ENCODE data around the gene EIF4E2.

Gene EIF4E2, protein sequence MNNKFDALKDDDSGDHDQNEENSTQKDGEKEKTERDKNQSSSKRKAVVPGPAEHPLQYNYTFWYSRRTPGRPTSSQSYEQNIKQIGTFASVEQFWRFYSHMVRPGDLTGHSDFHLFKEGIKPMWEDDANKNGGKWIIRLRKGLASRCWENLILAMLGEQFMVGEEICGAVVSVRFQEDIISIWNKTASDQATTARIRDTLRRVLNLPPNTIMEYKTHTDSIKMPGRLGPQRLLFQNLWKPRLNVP

DNA sequence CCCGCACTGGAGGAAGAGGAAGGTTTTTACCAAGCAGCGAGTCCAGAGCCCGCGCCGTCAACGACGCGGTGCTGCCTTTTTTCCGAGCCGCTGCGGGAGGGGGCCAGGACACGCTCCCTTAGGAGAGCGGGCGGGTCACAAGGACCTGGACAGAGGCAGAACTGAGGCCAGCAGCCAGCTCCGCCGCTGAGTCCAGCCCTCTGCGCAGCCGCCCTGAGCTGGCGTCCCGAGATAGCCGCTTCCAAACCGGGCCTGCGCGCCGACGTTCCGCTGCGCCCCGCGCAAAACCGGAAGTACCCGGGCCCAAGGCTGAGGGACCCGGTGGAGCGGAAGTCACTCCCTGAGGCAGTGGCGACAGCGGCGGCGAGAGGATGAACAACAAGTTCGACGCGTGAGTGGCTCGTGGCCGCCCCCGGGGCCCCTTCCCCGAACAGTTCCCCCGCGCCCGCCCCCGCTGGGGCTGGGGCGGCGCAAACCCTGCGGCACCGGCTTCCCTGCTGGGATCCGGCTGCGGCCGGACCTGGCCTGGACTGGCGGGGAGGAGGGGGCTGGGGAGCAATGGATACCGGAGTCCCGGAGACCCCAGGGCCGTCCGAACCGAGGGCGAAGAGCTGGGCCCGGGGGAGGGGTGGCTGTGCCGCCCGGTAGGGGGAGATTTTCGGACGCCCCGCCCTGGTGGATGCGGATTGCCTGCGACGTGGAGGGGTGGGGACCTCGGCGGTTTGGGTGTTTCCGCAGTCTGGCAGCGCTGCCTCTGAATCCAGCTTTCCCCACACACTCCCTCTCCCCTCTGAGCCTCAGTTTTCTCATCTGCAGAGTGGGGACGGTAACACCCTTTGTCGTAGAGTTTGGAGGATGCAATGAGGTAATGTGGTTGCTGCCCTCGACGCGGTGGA is at the start of gene EIF4E2, which contains the start of gene TIGD1:
TSS of gene EIF4E2 (plus strand) at position 336 of the 896 bp plus-strand sequence. CDS start at position 372, 36 bp downstream.
TSS of gene TIGD1 (minus strand) at position 204 of the 896 bp plus-strand sequence. CDS start 675 bp downstream, outside the sequence.
- peak; percentile 91 for DNase-seq

DNA sequence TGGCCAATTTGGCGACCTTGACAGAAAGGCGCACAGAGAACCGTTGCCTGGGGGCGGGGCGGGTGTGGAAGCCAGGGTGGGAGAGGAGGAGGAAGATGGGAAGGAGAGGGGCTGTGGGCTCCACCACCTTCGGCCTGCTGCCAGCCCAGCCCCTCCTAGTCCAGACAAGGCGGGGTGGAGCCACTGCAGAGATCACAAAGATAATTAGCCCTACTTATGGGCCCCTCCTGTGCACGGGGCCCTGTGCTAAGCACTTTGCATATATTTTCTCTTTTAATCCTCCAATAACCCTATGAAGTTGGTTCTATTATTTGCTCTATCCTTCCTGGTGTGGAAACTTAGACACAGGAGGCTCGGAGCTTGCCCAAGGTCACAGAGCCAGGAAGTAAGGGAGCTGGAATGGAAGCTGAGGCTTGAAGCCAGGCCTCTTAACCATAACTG is 49.1 kb upstream of the EIF4E2 start:
- no peak for DNase-seq

DNA sequence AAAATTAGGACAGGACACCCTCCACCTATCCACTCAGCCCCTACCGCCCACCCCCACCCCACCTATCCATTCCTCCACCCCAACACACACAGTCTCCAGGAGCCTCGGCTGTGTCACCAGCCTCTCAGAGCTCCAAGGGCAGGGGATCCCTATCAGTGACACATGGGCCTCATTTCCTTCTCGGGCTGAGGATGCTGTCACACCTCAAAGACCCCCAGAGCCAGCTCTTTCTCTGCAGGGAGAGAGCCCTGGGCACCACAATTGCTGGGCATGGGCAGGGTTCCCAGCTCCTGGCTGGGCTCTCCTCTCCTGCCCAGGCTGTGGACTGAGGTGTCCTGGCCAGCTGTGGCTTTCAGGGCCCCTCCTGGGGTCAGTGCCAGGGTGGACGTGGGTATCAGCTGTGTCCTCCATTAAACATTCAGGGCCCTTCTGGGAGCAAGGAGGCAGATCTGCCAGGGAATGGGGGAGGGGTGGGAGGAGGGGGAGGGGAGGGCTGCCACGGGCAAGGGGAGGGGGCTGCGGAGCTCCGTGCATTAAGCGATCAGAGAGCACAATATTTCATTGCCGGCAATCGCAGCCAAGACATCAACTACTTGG is 48.6 kb upstream of the EIF4E2 start:
- DNase-seq: no peak

DNA sequence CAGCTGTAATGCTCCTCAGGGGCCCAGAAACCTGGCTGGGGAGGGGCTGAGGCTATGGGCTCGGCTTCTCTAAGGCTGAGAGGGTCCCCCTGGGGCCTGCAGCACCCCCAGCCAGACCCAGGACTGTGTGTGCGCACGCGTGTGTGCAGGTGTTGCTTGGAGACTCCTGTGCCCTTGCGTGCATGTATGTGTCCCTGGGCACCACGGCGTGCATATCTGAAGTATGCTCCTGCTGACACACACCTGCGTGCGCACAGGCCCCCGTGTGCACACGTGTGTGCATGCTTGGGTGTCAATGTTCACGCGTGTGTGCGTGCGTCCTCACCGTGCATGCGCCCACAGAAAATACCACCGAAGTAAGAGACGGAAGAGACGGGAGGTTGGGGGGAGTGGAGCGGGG is 48.0 kb upstream of the EIF4E2 start:
- DNase-seq: peak; percentile 44

DNA sequence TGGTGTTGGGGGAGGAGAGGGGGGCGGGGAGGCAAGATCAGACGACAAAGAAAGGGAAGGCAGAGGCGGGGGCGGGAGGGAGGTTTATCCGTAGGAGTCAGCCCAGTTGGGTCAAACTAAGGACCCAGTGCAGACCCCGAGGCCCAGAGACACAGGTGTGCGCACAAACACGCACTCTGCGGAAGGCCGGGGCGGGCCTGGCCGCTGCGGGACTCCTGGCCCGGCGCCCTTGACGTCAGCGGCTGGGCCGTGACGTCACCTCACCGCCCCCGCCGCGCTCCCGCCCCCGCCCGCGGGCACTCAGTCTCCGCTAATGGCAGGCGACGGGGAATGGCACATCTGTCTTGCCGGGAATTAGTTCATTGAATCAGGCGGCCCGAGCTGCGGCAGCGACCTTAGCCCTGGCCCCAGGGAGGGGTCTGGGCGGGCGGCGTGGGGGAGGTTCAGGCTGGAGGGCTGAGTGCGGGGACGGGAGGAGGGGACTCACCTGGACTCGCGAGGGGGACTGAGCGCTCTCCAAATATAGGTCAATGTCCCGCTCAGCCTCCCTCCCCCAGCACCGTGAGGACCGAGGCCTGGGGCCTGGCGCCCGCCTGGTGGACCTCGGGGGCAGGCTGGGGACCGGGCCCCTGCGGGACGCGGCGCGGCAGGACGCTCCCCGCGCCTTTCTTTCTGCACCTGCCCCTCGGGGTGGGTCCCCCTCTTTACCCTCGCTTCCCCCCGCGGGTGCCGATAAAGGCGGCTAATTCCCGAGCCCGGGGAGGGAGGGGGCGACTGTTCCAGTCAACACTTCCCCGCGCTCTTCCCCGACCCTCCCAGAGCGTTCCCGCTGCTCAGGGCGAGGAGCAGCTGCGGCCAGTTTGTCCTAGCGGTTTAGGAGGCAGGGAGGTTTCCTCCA is 47.3 kb upstream of the EIF4E2 start:
- DNase-seq: peak; percentile 30

DNA sequence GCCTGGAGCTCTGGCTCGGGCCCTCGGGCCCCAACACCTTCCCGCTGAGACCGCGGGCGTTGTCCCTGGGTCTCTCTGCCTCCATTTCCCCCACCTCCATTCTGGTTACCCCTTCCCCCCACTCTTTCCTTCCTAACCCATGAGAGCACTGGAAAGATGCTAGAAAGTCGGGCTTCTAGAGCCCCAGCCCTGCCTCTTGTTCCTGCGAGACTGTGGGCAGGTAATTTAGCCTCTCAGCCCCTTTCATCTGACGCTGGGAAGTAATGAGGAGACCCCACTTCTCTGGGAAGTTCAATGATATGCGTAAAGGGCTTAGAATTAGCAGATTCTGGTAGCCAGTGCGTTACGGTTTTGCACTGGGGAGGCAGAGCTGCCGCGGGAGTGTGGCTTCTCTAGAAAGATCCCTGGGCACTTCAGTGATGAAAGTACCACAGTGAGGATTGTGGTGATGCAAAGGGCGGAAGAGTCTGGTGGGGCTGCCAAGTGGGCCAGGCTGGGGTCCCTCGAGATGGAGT is 46.6 kb upstream of the EIF4E2 start:
- no peak for DNase-seq

DNA sequence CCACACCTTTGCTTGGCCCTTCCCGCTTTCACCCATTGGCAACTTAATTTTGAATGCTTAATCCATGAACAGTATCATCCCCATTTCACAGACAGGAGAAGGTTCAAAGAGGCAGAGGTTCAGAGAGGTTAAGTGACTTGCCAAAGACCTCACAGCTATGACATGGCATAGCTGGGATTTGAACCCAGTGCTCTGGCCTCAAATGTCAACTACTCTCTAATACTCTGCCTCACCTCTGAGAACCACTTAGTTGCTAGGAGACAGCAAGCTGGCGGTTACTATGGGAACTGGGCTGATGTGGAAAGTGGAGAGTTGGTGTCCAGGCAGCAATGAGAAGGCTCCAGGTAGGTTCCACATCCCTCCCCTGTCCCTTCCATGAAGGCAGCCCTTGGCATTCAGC is 46.1 kb upstream of the EIF4E2 start:
- no peak for DNase-seq

DNA sequence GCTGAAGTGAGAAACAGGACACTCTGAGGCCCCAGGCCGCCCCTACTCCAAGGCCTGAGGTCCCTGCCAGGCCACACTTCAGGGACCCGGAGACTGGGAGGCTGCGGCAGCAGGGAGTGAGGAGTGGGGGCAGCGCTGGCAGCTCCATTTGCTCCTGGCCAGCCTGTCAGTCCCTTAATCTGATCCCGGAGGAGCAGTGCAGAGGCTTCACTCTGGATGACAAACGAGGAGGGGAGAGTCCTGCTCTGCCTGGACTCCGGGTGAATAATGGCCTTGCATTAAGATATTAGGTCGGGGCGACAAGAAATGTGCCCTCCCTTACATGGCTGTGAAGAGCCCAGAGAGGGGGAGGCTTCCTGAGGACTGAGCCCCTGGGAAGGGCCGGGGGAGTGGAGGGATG is 44.6 kb upstream of the EIF4E2 start:
- no peak for DNase-seq

DNA sequence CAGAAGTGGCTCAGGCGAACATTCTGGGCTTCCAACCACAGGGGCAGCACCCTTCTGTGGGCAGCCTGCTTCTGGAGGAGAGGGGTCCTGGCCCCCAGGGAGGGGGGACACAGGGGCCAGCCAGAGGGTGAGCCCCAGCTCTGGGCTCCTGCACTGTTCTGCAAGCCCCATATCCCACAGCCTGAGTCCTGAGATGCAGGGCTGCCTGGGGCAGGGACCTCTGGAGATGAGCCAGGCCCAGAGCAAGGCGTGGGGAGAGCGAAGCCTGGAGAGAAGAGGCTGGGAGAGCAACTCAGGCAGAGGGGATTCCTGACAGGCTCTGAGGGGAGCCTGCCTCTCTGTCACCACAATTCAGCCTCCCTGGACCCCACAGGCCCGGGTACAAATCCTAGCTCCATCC is 43.8 kb upstream of the EIF4E2 start:
- DNase-seq: no peak

DNA sequence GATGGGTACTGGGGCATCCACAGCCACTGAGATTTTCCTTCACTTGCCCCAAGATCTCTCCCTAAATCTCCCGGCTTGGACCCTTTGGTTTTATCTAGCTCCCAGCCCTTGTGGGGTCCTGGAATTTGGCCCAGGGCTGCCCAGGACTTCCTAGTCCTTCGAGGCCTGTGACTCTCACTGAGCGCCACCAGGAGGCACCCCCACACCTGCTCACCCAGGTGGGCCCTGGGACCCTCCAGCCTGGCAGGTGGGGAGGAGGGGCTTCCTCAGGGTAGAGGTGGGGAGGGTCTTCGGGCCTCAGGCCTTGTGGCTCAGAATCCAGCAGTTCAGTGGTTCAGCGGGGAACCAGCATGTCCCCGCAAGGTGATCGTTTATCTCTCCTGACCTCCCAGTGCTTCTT is 42.2 kb upstream of the EIF4E2 start:
- no peak for DNase-seq

DNA sequence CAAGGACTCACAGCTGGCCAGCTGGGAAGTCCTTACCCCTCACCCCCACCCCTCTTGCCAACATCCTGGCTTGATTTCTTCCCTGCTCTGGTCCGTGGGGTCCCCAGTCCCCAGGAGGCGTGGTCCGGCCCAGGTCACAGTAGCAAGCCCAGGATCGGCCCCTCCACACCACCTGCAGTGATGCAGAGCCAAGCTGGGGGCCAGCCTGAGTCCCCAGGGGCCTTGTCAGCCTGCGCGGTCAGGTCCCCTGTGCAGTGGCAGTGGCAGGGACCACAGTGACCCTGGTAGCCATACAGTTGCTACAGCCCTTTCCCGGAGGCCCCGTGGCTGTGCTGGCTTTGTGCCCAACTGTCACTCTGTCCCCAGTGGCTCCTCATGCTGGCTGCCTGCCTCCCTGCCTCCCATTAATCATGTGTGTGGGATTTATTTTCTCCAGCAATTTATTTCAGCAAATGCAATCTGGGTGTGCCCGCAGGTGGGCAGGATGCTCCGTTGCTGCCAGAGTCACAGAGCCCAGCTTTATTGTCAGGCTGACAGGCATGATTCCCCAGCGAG is 39.1 kb upstream of the EIF4E2 start:
- no peak for DNase-seq

DNA sequence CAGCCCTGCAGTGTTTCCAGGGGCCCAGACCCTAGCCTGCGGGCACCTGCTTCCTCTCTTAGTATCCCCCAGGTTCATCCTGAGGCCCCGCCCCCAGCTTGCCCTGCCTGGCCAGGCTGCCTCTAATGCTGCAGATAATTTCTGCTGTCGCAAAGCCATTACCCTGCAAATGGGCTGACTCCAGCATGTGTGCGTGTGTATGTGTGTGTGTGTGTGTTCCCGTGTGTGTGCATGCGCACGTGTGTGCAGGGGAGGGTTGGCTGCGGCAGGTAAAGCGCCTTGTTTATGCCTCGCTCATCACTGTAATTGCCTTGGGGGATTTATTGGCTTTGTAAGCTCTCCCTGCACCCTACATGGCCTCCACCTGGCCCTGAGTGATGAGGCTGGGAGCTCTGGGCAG is 37.9 kb upstream of the EIF4E2 start:
- DNase-seq: no peak

DNA sequence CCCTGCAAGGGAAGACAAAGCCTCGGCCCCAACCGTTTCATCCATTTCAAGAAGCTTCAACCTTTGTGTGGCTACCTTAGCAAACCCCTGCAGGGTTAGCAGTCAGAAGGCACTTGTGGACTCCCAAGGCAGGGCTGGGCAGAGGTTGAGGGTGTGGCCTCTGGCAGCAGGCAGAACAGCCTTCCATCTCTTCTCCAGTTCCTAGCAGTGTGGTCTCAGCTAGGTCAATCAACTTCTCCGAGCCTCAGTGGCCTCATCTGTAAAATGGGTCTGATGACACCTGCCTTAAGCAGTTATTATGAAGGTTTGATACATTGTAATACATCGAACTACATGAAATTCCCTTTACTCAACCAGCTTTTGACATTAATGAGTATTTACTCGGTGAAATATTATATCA is 37.1 kb upstream of the EIF4E2 start:
- DNase-seq: no peak

DNA sequence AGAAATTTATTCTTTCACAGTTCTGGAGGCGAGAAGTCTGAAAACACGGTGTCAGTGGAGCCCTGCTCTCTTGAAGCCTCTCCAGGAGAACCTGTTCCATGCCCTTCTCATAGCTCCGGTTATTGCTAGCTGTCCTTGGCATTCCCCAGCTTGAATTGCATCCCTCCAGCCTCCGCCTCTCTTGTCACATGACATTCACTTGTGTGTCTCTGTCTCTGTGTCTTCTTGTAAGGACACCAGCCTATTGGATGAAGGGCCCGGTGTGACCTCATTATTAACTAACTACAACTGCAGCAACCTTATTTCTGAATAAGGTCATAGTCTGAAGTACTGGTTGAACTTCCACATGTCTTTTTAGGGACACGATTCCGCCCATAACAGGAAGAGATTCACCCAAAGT is 34.9 kb upstream of the EIF4E2 start:
- DNase-seq: no peak

DNA sequence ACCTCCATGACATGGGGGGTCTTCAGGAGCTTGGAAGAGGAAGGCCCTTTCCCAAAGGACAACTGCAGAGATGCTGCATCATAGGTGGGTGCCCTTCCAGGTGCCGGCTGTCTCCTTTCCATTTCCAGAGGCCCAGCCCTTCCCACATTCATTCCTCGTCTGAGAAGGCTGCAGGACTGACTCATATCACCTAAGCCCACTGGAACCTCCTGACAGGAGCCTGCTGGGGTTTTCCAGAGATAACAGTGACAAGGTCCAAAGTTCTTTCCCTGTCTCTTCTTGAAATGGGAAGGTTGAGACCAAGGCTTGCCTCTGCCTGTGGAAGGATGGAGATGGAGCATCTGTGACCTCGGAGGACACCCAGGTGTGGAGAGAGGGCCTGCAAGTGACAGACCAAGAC is 33.9 kb upstream of the EIF4E2 start:
- DNase-seq: no peak

DNA sequence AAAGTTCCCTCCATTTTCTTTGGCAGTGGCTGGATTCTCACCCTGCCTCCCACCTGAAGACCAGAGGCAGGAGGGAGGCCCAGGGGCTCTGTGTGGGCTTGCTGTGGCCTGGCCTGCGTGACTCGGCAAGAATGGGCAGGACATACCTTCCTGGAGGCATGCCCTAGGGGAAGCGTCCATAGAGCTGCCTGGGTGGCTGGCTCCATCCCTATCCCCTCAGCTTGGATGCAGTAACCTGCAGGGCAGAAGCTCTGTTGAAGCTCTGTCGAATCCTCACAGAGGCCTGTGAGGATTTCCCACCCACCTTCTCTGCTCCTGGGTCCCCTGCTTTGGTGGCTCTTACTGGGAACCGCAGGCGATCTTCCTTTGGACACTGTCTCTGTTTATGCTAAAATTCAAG is 31.6 kb upstream of the EIF4E2 start:
- no peak for DNase-seq

DNA sequence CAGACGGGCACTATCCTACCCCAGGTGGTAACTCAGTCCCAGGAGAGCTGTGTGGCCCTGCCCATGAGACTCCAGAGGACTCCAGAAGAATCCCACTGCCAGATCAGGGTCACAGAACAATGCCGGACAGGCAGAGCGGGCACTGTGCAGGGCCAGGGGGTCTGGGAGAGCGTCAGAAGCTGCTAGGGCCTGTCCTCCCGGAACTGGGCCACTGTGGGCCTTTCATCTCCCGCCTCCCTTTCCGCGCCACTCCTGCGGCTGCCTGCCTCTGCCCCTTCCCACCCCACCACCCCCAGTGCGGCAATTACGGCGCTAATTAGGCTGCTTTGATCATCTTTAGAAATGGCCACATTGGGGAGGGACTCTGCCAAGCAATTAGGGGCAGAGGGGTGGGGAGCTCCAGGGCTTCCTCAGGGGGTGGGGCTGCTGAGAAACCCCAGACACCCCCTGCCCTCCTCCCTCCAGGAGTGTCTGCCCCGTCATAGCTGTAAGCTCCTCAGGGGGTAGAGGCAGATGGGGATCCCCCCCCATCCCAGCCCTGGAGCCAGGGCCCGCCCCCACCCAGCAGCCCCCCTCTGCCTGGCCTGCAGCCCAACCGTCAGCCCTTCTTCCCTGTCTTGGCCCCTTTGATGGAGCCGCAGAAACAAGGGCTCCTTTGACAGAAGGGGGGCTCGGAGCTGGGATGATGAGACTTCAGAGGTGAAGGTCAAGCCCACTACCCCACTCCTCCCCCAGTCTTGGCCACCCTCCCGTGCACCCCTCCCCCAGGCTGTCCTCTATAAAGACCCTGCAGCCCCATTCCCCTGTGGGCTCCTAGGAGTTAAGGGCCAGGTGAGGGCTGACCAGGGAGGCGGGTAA is 30.7 kb upstream of the EIF4E2 start, which contains the start of gene PRSS56:
TSS of gene PRSS56 (plus strand) at position 808 of the 858 bp plus-strand sequence. CDS start 211 bp downstream, outside the sequence.
- no peak for DNase-seq

DNA sequence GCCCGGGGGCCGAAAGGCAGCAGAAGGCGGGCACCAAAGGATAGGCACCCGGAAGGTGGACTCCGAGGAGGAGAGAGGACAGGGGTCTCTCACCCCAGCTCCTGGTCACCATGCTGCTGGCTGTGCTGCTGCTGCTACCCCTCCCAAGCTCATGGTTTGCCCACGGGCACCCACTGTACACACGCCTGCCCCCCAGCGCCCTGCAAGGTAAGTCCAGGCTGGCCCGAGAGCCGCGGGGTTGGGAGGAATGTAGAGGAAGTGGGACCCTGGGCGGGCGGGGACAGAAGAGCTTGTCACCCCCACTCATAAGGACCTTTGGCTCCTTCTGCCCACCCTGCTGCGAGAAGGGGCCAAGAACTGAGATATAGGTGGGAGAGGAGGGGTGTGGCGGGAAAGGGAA is 30.0 kb upstream of the EIF4E2 start:
- no peak for DNase-seq

DNA sequence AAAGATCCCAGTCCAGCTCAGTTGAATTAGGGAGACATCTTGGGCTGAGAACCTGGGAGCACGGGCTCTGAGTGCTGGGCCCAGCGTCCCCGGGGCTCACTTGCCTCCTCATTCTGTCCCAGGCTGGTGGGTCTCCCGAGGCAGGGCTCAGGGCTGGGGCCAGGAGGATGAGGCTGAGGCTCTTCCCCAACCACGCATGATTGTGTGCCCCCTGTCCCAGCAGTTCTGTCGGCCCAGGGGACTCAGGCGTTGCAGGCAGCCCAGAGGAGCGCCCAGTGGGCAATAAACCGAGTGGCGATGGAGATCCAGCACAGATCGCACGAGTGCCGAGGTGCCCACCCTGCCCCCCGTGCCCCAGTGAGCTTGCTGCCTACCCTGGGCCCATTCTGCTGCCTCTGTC is 29.4 kb upstream of the EIF4E2 start:
- no peak for DNase-seq

DNA sequence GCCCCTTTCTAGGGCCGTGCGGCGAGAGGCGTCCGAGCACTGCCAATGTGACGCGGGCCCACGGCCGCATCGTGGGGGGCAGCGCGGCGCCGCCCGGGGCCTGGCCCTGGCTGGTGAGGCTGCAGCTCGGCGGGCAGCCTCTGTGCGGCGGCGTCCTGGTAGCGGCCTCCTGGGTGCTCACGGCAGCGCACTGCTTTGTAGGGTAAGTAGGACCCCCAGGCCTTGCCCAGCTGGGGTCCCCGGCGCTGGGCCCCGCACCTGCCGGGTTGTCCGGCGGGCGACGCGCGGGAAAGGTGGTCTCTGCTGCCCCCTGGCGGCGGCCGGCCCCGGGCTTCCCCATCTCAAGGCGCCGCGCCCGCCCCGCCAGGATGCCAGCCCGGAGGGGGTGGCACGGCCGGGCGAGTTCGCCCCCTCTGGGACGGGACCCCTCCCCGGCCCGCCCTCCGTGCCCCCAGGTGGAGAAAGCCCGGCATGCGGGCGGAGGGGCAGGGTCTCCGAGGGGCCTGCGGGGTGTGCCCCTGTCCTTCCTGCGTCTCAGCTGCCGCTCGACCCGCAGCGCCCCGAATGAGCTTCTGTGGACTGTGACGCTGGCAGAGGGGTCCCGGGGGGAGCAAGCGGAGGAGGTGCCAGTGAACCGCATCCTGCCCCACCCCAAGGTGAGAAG is 28.4 kb upstream of the EIF4E2 start:
- DNase-seq: peak; percentile 35
